LNCaP clone FGC (cell line): Measurements from ENCODE around the gene MAP7.
A peak's percentile ranks its signal among the peaks of the same experiment; 100 is the strongest.

Experiments used
- DNase-seq: peaks from one replicate; pipeline ENCODE4 v3.0.0-alpha.2; 2011; ENCODE audit warnings: low read depth
- H3K4me3 ChIP-seq: 2 replicates; pipeline ENCODE4 v1.5.1; 2011; ENCODE audit warnings: mild to moderate bottlenecking, low read depth, low read length, control low read depth
- TF ChIP-seq, protein P1 (sequence below): IDR thresholded peaks from 2 replicates; pipeline ENCODE4 v1.5.1; 2012; ENCODE audit warnings: mild to moderate bottlenecking; ENCODE audit not compliant: control insufficient read depth, insufficient read depth; ENCODE audit errors: extremely low read depth

The MAP7 gene

DNA sequence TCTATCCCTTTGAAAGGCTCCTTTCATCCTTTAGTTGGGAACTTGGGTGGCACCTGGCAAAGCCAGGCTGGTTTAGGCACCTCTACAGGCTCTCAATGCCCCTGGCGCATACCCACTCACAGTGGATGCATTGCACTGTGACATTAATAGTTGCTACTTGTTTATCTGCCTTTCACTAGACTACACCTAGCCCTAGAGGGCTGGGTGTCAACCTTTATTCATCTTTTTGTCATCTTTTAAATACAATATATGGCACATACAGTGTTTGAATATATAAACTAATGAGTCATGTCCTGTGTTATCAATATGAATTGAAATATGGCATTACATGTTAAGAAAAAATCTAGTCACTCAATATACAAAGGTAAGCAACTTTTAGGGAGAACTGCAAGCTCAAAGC is 140.6 kb downstream of the MAP7 start:
- TF ChIP-seq, protein P1, sequence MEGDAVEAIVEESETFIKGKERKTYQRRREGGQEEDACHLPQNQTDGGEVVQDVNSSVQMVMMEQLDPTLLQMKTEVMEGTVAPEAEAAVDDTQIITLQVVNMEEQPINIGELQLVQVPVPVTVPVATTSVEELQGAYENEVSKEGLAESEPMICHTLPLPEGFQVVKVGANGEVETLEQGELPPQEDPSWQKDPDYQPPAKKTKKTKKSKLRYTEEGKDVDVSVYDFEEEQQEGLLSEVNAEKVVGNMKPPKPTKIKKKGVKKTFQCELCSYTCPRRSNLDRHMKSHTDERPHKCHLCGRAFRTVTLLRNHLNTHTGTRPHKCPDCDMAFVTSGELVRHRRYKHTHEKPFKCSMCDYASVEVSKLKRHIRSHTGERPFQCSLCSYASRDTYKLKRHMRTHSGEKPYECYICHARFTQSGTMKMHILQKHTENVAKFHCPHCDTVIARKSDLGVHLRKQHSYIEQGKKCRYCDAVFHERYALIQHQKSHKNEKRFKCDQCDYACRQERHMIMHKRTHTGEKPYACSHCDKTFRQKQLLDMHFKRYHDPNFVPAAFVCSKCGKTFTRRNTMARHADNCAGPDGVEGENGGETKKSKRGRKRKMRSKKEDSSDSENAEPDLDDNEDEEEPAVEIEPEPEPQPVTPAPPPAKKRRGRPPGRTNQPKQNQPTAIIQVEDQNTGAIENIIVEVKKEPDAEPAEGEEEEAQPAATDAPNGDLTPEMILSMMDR, result no peak
- no peak for DNase-seq
- H3K4me3 ChIP-seq, result no peak overlapping the region

DNA sequence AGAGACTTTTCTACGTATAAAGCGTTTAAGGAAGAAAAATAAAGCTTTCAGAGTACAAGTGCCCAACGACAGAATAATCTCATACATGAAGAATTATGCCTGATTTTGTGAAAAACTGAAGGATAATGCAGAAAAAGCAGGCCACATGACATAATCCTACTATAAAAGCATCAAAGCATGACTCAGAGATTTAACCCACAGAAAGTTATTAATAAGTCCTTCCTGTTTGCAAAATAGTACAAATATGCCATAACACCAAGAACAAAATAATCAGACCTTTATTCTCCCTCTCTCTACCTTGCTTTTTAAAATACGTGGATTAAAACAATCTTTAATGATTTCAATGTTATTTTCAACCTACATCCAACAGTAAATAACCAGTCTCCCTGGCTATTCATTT is 142.0 kb downstream of the MAP7 start:
- no peak overlapping the region for H3K4me3 ChIP-seq
- no peak for DNase-seq
- TF ChIP-seq, protein P1, result no peak

DNA sequence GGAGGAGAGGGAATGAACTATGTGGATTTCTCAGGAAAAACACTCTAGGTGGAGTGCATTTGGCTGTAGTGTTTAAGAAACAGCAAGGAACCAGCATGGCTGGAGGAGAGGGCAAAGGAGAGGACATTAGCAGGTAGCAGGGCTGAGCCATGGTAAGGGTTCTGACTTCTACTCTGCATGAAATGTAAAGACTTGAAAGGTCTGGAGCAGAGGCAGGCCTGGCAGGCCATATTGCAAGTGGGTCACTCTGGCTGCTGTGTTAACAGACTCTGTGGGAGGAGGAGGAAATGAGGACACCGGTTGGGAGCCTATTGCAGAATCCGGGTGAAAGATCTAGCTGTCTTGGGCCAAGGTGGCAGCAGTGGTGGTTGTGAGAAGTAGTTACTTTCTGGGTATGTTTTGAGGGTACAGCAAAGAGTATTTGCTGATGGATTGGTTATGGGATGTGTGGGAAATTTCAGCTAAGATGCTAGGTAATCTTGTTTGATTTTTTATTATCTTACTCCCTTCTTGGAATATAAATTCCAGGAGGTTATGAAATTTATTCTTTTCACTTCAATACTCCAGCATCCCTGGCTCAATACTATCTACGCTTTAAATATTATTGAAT is 144.7 kb downstream of the MAP7 start:
- H3K4me3 ChIP-seq, result no peak overlapping the region
- no peak for DNase-seq
- TF ChIP-seq, protein P1, result no peak

DNA sequence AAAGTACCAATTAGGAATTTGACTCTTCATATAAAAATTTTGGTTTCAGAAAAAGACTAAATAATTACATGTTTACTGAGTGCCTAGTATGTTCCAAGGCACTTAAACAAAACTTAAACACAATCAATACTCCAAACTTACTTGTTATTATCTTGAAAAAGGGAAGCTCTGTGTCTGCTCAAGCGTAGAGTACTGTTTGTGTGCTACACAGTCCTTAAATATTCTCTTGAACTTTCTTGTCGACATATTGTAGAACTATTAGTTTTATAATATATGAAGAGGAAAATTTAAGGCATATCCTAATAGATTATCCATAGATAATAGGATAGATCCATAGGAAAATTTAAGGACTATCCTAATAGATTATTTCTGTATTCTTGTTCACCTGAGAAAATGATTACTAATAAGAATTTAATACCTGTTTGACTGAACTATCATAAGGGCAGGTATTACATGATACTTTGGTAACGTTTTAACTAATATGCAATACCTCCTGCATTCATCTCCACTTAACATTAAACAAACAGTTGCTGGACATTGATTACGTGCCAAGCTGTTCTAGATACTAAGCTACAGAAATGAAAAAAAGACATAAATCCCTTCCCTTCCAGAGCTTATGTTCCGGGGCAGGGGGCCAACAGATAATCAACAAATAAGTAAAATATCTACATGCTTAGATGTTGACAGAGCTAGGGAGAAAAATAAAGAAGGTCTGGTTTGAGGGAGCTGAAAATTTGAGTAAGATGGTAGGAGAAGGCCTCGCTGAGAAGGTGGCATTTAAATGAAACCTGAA is 145.4 kb downstream of the MAP7 start:
- H3K4me3 ChIP-seq, result no peak overlapping the region
- TF ChIP-seq, protein P1, result no peak
- peak; percentile 23 for DNase-seq

DNA sequence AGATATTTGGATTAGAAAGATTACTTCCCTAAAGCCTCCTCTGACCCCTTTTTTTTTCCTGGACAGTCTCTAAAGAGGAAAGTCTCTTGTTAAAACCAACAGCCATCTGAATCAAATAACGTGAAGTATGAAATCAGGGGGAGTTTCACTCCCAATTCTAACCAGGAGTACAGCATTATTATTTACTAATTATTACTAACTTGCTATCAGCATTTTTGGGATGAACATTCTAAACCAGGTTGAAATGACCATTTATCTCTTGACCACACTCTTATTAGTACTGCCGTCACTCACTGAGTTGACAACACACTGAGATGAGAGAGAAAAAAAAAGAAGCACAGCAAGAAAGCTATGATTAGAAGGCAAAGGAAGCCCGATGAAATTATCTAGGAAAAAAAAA is 146.2 kb downstream of the MAP7 start:
- no peak for DNase-seq
- H3K4me3 ChIP-seq, result no peak overlapping the region
- TF ChIP-seq, protein P1, result no peak

DNA sequence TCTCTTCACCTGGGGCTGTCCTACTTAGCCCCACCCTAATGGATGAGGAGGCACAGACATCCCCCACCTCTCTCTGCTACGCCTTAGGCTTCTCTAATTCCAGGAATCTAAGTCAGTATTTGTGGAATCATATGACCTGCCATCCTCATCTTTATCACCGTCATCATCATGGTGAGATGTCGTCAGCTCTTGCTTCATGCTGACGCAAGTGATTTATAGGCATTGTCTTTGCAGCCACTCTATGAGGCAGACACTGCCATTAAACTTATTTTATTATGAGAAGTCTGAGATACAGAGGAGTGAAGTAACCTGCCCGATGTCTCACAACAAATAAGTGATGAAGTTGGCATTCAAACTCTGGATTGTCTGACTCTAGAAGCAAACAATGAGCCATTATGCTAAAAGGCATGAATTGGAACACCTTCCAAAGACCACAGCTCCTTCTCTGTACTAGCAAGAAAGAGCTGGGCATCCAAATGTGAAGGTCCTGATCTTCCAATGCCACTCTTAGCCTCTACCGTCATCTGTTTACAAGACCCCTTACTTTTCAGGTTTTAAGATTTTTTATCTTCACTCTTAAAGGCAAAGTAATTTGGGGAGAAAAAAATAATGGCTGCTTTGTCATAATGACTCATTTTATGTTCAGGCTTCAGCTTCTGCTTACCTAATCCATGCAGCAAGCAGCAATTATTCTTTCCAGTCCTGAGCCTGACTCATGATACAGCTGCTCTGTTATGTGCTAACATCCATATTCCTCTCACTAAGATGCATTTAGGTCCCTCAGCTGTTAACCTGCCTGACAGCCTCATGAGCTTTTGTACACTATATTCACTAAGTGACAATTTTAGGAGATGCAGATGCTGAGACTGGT is 146.9 kb downstream of the MAP7 start:
- TF ChIP-seq, protein P1, result no peak
- no peak for DNase-seq
- no peak overlapping the region for H3K4me3 ChIP-seq
